Measurements from ENCODE around the gene CCDC6. TPM values are rescaled to one million over a fixed set of nuclear protein-coding genes. Genes with fewer than 3 reads are reported as not detected.

Gene CCDC6
- 41.2 and 54.1 TPM in 2 replicates for total RNA-seq

GRCh38 chr10:59906417-59907202 lies at the start of gene CCDC6:
Gene CCDC6 (minus strand): TSS chr10:59906556. CDS start chr10:59906424, 132 bp downstream.

GRCh38 chr10:59753267-59753666 lies 153.1 kb downstream of the CCDC6 start, which contains the start of gene MRLN:
Gene MRLN (minus strand): TSS chr10:59753455.

Other genes with a start within 250 kb of the CCDC6 start
- 2.7 and 3.2 TPM in 2 replicates for gene SLC16A9, start 196.7 kb downstream of the CCDC6 start, total RNA-seq
- gene MRLN, start 153.1 kb downstream of the CCDC6 start, total RNA-seq: not detected in 2 replicates